Measurements from ENCODE around the gene HOXA1. TPM values are rescaled to one million over a fixed set of nuclear protein-coding genes. Genes with fewer than 3 reads are reported as not detected.

Gene HOXA1
- total RNA-seq, 4 donors from 2014 or later = 0.17 to 1.4 (median 0.56) TPM

Small RNA genes lying within 50 kb of the gene (small RNA-seq; reads per million reads assigned to genes)
- gene RF01977 = 0 reads per million in 3 donors

Other genes starting within 250 kb of the HOXA1 start
- 10 to 100 TPM; 44.2 to 47.1 (median 45.1) TPM for gene SKAP2, start 231.4 kb downstream of the HOXA1 start, total RNA-seq
- gene HOXA2, start 6.7 kb upstream of the HOXA1 start, total RNA-seq = 1 to 10 TPM; 3.3 to 5.4 (median 4.4) TPM
- gene HOXA4, start 34.8 kb upstream of the HOXA1 start, total RNA-seq = 10 to 100 TPM; 12.5 to 26.8 (median 18.1) TPM
- 10 to 100 TPM in 3 of 4 donors, 1 to 10 TPM in 1; 7.8 to 24.8 (median 14.7) TPM for gene HOXA5, start 47.7 kb upstream of the HOXA1 start, total RNA-seq
- gene HOXA6, start 51.8 kb upstream of the HOXA1 start, total RNA-seq = under 1 TPM in 2 of 4 donors, not detected in 2; 0.66 to 0.92 TPM
- 10 to 100 TPM; 10.2 to 16.6 (median 13.8) TPM for gene HOXA3, start 56.6 kb upstream of the HOXA1 start, total RNA-seq
- gene HOXA7, start 60.7 kb upstream of the HOXA1 start, total RNA-seq = 1 to 10 TPM in 1 of 4 donors, under 1 TPM in 3; 0.33 to 1.7 (median 0.49) TPM
- under 1 TPM in 1 of 4 donors, not detected in 3; 0.50 TPM for gene HOXA9, start 69.5 kb upstream of the HOXA1 start, total RNA-seq
- gene HOXA10, start 78.3 kb upstream of the HOXA1 start, total RNA-seq = not detected
- gene HOXA11, start 89.2 kb upstream of the HOXA1 start, total RNA-seq = not detected
- not detected for gene HOXA13, start 104.1 kb upstream of the HOXA1 start, total RNA-seq
- gene EVX1, start 146.8 kb upstream of the HOXA1 start, total RNA-seq = not detected

Measured in esophagus muscularis mucosa (tissue), 4 donors.